GM23338 (cell line): Measurements from ENCODE around the gene NANS. TPM values are rescaled to one million over a fixed set of nuclear protein-coding genes. Genes with fewer than 3 reads are reported as not detected.

ENCODE experiments used
- ATAC-seq: fragments of 200-7000 bp; cut with Tn5 transposase; 3 replicates; pipeline ENCODE4 v1.9.1; 2020
- DNase-seq: peaks from one replicate; pipeline ENCODE4 v3.0.0-alpha.2; 2015; ENCODE audit warnings: low spot score
- H2AFZ ChIP-seq: fragments of 200-600 bp; sonication (generic); 2 replicates; pipeline ENCODE4 v1.8.0; 2016; ENCODE audit warnings: antibody characterized with exemption, mild to moderate bottlenecking, moderate library complexity
- H3F3A ChIP-seq: fragments of 200-600 bp; sonication (generic); replicated peaks from 2 replicates; pipeline ENCODE4 v1.8.0; 2017; ENCODE audit warnings: antibody characterized with exemption, mixed run types, low read depth
- H3K27ac ChIP-seq: fragments of 200-600 bp; sonication (generic); 2 replicates; pipeline ENCODE4 v1.6.1; 2016; ENCODE audit warnings: low read depth
- H3K27me3 ChIP-seq: fragments of 200-600 bp; sonication (generic); 2 replicates; pipeline ENCODE4 v1.8.0; 2016; ENCODE audit warnings: mild to moderate bottlenecking, mixed run types, moderate library complexity; ENCODE audit not compliant: insufficient read depth
- H3K36me3 ChIP-seq: fragments of 200-600 bp; sonication (generic); 2 replicates; pipeline ENCODE4 v1.8.0; 2016; ENCODE audit warnings: mild to moderate bottlenecking; ENCODE audit not compliant: insufficient read depth
- H3K4me1 ChIP-seq: fragments of 200-600 bp; sonication (generic); 2 replicates; pipeline ENCODE4 v1.8.0; 2016; ENCODE audit warnings: mild to moderate bottlenecking, moderate library complexity; ENCODE audit not compliant: insufficient read depth
- H3K4me2 ChIP-seq: fragments of 200-600 bp; sonication (generic); 2 replicates; pipeline ENCODE4 v1.7.1; 2017; ENCODE audit warnings: mixed run types
- H3K4me3 ChIP-seq: fragments of 200-600 bp; sonication (generic); 2 replicates; pipeline ENCODE4 v1.6.1; 2016; ENCODE audit warnings: mixed run types
- H3K79me2 ChIP-seq: fragments of 200-600 bp; sonication (generic); replicated peaks from 2 replicates; pipeline ENCODE4 v1.8.0; 2017; ENCODE audit warnings: mild to moderate bottlenecking; ENCODE audit not compliant: insufficient read depth
- H3K9me2 ChIP-seq: fragments of 200-600 bp; sonication (generic); 2 replicates; pipeline ENCODE4 v1.8.0; 2017; ENCODE audit not compliant: insufficient read depth
- H4K20me1 ChIP-seq: fragments of 200-600 bp; sonication (generic); replicated peaks from 2 replicates; pipeline ENCODE4 v1.8.0; 2017; ENCODE audit warnings: mild to moderate bottlenecking; ENCODE audit not compliant: insufficient read depth
- H3K27ac Mint-ChIP-seq: 2 replicates; pipeline ENCODE4 v1.8.0; 2020; ENCODE audit warnings: inconsistent platforms, mild to moderate bottlenecking, moderate library complexity, mixed read lengths
- H3K27me3 Mint-ChIP-seq: 3 replicates; pipeline ENCODE4 v1.8.0; 2022; ENCODE audit warnings: low read depth, mild to moderate bottlenecking, moderate library complexity, mixed read lengths, inconsistent platforms; ENCODE audit not compliant: insufficient read depth, poor library complexity
- H3K36me3 Mint-ChIP-seq: 3 replicates; pipeline ENCODE4 v1.8.0; 2021; ENCODE audit warnings: low read depth, mild to moderate bottlenecking, inconsistent platforms, moderate library complexity, mixed read lengths
- H3K4me1 Mint-ChIP-seq: 3 replicates; pipeline ENCODE4 v1.8.0; 2020; ENCODE audit warnings: mild to moderate bottlenecking, inconsistent platforms, mixed read lengths
- H3K4me3 Mint-ChIP-seq: 3 replicates; pipeline ENCODE4 v1.8.0; 2021; ENCODE audit warnings: moderate library complexity, mild to moderate bottlenecking, inconsistent platforms, mixed read lengths
- H3K9me3 Mint-ChIP-seq: 3 replicates; pipeline ENCODE4 v1.8.0; 2020; ENCODE audit warnings: moderate library complexity, mild to moderate bottlenecking, inconsistent platforms, mixed read lengths
- CREB1 ChIP-seq: fragments of 250-450 bp; sonication (Bioruptor Pico); IDR thresholded peaks from 2 replicates; pipeline ENCODE4 v1.5.0; 2020; ENCODE audit warnings: low read depth, mild to moderate bottlenecking, moderate library complexity
- EZH2 ChIP-seq: fragments of 200-600 bp; sonication (generic); IDR thresholded peaks from one replicate; pipeline ENCODE4 v1.8.0; 2017; ENCODE audit warnings: antibody characterized with exemption, mild to moderate bottlenecking, low read depth; ENCODE audit not compliant: unreplicated experiment
- NANOG ChIP-seq: IDR thresholded peaks from 2 replicates; pipeline ENCODE4 v1.6.1; 2016; ENCODE audit warnings: antibody characterized with exemption, borderline replicate concordance
- ZNF331 ChIP-seq: fragments of 250-450 bp; sonication (Bioruptor Pico); IDR thresholded peaks from 2 replicates; pipeline ENCODE4 v1.5.0; 2020; ENCODE audit warnings: low read depth, mild to moderate bottlenecking, moderate library complexity
- polyA plus RNA-seq: library from polyadenylated mRNA; unstranded; fragments of >200 nt; fragmentation: Nextera tagmentation; extraction: Ambion mirVana; gene quantifications from 2 replicates; pipeline ENCODE4 v1.2.1, GENCODE V29; 2016
- total RNA-seq: library from RNA; depleted of rRNA; stranded (reverse); fragments of >200 nt; shearing (Covaris generic); gene quantifications from 2 replicates; pipeline ENCODE4 v1.2.3, GENCODE V29; 2014
- TF ChIP-seq, protein P1 (sequence below), 2 experiments: fragments of 200-600 bp in 1 of 2; sonication (generic) in 1 of 2; conservative IDR thresholded peaks; 2 replicates each; pipeline versions ENCODE4 v1.5.1 to v1.6.1; 2016 to 2017; ENCODE audit warnings: antibody characterized with exemption in 2 of 2, low read depth in 2 of 2, mild to moderate bottlenecking in 2 of 2, moderate library complexity in 1 of 2
- TF ChIP-seq, protein P2 (sequence below): fragments of 250-450 bp; sonication (Bioruptor Pico); IDR thresholded peaks from 2 replicates; pipeline ENCODE4 v1.5.0; 2020; ENCODE audit warnings: mild to moderate bottlenecking, moderate library complexity
- TF ChIP-seq, protein P3 (sequence below): IDR thresholded peaks from 2 replicates; pipeline ENCODE4 v1.6.1; 2016; ENCODE audit warnings: antibody characterized with exemption

The NANS gene
- total and polyA plus RNA-seq, 2 experiments from 2014 or later = 67.3 to 77.4 TPM

DNA sequence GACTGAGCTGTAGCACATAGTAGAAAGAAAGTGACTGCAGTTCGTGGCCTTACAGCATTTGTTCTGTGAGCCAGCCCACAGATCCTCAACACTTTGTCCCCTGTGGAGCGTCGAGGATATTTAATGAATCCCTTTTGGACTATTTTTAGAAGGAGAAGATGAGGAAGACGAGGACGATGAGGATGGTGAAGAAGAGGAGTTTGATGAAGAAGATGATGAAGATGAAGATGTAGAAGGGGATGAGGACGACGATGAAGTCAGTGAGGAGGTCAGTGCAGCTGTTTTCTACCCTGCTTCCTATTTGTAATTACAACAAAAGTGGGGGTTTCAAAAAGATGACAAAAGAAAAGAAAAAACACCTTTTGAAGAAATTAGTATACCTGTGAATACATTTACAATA, 45.4 kb upstream of the NANS start:
- Histone ChIP-seq H3K4me2 (no peak overlapping the region), H2AFZ (no peak overlapping the region), H3K9me2 (no peaks in the 10 kb centered on the region), H3F3A (0 out of 2 replicates have a peak, but pooled peaks cover 3% of the 10 kb centered on the region), H3K79me2 (no peaks in the 10 kb centered on the region), H3K27me3 (no peaks in the 10 kb centered on the region), H3K4me1 (no peaks in the 10 kb centered on the region), H3K4me3 (no peak overlapping the region), H3K36me3 (peaks cover 56% of the 10 kb centered on the region), H3K27ac (no peak overlapping the region), H4K20me1 (peaks cover 25% of the 10 kb centered on the region)
- Mint-ChIP-seq H3K9me3 (no peaks in the 10 kb centered on the region), H3K27ac (no peak overlapping the region), H3K4me1 (0 out of 3 replicates have a peak, but pooled peaks cover 2% of the 10 kb centered on the region), H3K36me3 (peaks cover 82% of the 10 kb centered on the region), H3K27me3 (peaks cover 3% of the 10 kb centered on the region), H3K4me3 (no peak overlapping the region)
- ATAC-seq (no peak), DNase-seq (no peak)
- TF ChIP-seq CREB1 (CRISPR knock-in tag) = no peak
- no peak for TF ChIP-seq NANOG
- no peak for TF ChIP-seq ZNF331 (CRISPR knock-in tag)
- TF ChIP-seq, protein P1, sequence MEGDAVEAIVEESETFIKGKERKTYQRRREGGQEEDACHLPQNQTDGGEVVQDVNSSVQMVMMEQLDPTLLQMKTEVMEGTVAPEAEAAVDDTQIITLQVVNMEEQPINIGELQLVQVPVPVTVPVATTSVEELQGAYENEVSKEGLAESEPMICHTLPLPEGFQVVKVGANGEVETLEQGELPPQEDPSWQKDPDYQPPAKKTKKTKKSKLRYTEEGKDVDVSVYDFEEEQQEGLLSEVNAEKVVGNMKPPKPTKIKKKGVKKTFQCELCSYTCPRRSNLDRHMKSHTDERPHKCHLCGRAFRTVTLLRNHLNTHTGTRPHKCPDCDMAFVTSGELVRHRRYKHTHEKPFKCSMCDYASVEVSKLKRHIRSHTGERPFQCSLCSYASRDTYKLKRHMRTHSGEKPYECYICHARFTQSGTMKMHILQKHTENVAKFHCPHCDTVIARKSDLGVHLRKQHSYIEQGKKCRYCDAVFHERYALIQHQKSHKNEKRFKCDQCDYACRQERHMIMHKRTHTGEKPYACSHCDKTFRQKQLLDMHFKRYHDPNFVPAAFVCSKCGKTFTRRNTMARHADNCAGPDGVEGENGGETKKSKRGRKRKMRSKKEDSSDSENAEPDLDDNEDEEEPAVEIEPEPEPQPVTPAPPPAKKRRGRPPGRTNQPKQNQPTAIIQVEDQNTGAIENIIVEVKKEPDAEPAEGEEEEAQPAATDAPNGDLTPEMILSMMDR (conservative IDR thresholded peaks at IDR 0.05; ENCODE audit: low read depth in 2 of 2) = no peak
- TF ChIP-seq, protein P2, sequence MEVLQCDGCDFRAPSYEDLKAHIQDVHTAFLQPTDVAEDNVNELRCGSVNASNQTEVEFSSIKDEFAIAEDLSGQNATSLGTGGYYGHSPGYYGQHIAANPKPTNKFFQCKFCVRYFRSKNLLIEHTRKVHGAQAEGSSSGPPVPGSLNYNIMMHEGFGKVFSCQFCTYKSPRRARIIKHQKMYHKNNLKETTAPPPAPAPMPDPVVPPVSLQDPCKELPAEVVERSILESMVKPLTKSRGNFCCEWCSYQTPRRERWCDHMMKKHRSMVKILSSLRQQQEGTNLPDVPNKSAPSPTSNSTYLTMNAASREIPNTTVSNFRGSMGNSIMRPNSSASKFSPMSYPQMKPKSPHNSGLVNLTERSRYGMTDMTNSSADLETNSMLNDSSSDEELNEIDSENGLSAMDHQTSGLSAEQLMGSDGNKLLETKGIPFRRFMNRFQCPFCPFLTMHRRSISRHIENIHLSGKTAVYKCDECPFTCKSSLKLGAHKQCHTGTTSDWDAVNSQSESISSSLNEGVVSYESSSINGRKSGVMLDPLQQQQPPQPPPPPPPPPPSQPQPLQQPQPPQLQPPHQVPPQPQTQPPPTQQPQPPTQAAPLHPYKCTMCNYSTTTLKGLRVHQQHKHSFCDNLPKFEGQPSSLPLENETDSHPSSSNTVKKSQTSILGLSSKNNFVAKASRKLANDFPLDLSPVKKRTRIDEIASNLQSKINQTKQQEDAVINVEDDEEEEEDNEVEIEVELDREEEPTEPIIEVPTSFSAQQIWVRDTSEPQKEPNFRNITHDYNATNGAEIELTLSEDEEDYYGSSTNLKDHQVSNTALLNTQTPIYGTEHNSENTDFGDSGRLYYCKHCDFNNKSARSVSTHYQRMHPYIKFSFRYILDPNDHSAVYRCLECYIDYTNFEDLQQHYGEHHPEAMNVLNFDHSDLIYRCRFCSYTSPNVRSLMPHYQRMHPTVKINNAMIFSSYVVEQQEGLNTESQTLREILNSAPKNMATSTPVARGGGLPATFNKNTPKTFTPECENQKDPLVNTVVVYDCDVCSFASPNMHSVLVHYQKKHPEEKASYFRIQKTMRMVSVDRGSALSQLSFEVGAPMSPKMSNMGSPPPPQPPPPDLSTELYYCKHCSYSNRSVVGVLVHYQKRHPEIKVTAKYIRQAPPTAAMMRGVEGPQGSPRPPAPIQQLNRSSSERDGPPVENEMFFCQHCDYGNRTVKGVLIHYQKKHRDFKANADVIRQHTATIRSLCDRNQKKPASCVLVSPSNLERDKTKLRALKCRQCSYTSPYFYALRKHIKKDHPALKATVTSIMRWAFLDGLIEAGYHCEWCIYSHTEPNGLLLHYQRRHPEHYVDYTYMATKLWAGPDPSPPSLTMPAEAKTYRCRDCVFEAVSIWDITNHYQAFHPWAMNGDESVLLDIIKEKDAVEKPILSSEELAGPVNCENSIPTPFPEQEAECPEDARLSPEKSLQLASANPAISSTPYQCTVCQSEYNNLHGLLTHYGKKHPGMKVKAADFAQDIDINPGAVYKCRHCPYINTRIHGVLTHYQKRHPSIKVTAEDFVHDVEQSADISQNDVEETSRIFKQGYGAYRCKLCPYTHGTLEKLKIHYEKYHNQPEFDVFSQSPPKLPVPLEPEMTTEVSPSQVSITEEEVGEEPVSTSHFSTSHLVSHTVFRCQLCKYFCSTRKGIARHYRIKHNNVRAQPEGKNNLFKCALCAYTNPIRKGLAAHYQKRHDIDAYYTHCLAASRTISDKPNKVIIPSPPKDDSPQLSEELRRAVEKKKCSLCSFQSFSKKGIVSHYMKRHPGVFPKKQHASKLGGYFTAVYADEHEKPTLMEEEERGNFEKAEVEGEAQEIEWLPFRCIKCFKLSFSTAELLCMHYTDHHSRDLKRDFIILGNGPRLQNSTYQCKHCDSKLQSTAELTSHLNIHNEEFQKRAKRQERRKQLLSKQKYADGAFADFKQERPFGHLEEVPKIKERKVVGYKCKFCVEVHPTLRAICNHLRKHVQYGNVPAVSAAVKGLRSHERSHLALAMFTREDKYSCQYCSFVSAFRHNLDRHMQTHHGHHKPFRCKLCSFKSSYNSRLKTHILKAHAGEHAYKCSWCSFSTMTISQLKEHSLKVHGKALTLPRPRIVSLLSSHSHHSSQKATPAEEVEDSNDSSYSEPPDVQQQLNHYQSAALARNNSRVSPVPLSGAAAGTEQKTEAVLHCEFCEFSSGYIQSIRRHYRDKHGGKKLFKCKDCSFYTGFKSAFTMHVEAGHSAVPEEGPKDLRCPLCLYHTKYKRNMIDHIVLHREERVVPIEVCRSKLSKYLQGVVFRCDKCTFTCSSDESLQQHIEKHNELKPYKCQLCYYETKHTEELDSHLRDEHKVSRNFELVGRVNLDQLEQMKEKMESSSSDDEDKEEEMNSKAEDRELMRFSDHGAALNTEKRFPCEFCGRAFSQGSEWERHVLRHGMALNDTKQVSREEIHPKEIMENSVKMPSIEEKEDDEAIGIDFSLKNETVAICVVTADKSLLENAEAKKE (CRISPR knock-in tag) = no peak
- no peak for TF ChIP-seq EZH2
- TF ChIP-seq, protein P3, sequence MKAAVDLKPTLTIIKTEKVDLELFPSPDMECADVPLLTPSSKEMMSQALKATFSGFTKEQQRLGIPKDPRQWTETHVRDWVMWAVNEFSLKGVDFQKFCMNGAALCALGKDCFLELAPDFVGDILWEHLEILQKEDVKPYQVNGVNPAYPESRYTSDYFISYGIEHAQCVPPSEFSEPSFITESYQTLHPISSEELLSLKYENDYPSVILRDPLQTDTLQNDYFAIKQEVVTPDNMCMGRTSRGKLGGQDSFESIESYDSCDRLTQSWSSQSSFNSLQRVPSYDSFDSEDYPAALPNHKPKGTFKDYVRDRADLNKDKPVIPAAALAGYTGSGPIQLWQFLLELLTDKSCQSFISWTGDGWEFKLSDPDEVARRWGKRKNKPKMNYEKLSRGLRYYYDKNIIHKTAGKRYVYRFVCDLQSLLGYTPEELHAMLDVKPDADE = no peak
